GM21576 (cell line): ENCODE results near the gene TMEM187.

ENCODE experiments used
- ATAC-seq: cut with Tn5 transposase; IDR thresholded peaks from one replicate; pipeline ENCODE4 v1.9.1; 2021; ENCODE audit warnings: mild to moderate bottlenecking, moderate library complexity; ENCODE audit not compliant: unreplicated experiment

The TMEM187 gene

DNA sequence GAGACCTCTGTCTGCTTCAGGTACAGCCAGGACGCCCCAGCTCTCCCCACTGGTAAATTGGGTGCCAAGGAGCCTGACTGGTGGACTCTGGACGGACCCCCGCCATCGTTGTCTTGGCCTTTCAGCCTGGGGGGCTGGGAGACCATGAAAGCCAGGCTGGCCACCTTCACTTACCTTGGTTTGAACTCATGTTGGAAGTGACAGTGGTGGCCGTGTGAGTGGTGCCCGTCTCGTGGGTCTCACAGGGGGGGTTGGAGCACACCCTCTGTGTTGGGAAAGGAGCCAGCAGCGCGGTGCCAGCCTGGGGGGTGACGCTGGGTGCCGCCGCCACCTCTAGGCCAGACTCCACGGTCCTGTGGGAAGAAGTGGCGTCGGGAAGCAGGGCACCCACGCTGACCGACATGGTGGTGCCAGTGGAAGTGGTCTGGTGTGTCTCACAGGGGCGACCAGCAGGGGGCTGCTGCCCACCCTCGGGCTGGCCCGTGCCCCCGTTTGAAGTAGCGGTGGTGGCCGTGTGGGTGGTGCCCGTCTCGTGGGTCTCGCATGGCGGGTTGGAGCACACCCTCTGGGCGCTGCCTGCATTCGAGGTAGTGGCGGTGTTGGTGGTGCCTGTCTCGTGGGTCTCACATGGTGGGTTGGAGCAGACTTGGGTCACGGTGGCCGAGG, 18.5 kb upstream of the TMEM187 start:
- ATAC-seq = no peak

DNA sequence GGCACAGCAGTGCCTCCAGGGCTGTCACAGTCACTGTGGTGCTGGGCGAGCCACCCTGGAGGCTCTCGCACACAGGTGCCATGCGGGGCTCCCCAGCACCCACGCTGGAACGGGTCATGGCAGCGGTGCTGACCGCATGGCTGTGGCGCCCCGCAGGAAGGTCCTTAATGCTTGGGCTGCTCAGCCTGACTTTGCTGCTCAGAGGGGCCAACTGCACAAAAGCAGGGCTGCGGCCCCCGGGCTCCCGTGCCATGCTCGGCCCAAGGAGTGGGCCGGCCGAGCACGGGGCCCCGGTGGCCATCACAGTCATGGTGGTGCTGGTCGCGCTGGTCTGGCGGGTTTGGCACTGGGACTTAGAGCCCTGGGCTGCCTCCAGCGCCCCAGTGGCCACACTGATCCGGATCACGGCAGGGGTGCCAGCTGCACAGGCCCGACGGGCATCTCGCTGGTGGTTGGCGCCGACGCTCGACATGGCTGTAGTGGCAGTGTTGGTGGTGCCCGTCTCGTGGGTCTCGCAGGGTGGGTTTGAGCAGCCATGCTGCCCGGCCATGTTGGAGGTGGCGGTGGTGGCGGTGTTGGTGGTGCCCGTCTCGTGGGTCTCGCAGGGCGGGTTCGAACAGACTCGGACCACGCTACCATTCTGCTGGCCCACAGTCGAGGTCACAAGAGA, 17.9 kb upstream of the TMEM187 start:
- no peak for ATAC-seq

- no peak for ATAC-seq
These were observed 17.3 kb upstream of the TMEM187 start for GRCh38 chrX:153955228-153955732.

- ATAC-seq = no peak
These were observed 16.3 kb upstream of the TMEM187 start for GRCh38 chrX:153956044-153956907.

- ATAC-seq = no peak
These were observed 15.3 kb upstream of the TMEM187 start for GRCh38 chrX:153957224-153957623.

- ATAC-seq = no peak
These were observed 13.9 kb upstream of the TMEM187 start for GRCh38 chrX:153958605-153959004.

DNA sequence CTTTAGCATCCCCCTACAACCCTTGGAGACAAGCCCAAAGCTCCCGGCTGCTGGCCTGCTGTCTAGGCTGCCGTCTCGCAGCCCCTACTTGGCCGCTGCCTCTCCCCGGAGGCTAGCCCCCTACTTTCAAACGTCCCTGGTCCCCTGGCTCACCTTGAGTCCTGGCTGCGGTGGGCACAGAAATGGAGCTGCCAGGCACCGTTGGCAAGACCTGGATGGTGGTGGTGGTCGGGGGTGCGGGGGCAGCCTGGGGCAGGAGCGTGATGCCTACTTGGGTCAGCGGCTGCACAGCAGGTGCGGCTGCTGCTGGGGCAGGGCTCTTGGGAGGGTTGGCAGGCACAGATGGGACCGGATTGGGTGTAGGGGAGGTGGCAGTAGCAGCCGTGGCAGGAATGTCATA, 12.9 kb upstream of the TMEM187 start:
- ATAC-seq = no peak

GRCh38 chrX:153960077-153960476, 12.5 kb upstream of the TMEM187 start:
- ATAC-seq = no peak

DNA sequence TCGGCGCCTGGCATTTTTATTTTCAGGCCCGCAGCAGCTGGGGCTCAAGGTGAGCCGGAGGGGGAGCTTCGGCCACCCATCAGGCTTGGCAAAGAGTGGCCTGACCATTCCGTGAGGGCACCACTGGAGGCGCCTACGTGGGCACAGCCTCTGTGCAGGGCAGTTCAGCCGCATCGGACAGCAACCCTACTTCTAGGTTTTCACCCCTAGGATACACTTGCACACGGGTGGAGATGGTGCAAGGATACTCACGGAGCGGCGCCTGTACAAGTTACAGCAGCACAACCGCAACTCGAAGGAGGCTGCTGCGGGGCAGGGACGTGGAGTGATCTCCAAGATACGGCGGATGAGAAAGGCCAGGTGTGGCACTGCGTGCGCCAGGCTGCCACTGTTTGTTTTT, 11.8 kb upstream of the TMEM187 start:
- no peak for ATAC-seq

DNA sequence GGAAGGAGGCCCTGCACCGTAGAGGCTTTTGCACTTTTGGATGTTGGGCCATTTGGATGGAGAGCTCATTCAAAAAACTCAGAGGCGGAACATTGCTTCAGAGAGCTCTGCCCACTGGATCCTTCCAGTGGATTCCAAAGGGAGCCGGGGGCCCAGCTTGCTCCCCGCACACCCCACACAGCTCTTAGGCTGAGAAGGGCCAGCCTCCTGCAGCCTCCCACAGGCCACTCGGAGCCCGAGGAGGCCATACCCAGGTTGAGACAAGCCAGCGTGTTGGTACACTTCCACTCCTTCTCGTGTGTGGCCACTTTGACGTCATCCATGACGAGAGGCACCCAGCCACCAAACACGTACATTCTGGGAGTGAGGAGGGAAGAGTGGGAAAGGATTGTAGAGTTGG, 11.3 kb upstream of the TMEM187 start:
- no peak for ATAC-seq

DNA sequence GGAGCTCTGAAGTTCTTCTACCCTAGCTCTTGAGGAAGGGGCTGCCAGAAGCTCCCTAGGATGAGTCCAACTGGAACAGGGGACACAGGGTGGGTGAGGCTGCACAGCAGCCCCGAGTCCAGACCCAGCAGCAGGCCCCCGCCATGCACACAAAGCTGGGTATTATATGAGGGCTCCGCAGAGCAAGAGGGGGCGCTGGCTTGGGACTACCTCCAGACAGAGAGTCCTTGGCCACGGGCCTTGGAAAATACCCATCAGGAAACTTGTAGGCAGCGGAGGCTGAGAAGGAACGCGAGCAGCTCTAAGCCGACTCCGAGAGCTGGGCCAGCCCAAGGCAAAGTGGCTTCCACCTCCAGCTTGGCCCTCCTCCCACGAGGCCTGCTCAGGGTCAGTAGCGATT, 9.0 kb upstream of the TMEM187 start:
- no peak for ATAC-seq

DNA sequence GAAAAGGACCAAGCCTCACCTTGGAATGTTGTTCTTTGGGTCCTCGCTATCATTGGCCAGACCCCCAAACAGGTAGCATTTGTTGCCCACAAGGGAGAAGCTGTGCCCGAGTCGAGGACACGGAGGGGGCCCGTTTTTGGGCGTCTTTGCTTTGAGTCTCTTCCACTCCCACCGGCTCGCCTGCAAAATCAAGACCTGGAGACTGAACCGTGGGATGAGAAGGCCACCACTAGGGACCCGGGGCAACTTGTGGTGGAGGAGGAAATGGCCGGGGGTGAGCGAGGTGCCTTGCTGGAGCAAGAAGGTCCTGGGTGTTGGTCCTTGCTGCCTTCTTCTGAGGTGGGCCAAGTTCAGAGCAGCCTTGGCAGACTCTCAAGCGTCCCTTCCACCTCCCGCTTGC, 8.4 kb upstream of the TMEM187 start:
- ATAC-seq = no peak

GRCh38 chrX:153965406-153965805, 7.1 kb upstream of the TMEM187 start:
- no peak for ATAC-seq

DNA sequence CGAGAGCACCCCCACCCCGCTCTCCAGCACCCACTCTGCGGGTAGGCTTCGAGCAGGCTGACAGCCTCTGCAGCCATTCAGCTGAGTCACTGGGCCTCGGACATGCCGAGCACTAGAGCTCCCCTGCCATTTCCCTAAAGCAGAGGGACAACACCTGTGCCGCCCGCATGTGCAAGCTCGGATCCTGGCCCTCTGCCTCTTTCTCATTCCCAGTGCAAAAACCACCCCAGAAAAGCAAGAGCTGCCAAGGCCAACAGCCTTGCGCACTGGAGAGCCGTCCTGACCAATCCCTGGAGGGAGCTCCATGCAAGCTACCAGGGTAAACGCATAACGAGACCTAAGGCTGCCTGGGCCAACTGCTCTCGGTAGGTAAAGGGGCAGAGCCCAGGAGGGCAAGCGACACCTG, 6.3 kb upstream of the TMEM187 start:
- ATAC-seq = no peak

GRCh38 chrX:153966841-153967535, 5.6 kb upstream of the TMEM187 start:
- no peak for ATAC-seq

DNA sequence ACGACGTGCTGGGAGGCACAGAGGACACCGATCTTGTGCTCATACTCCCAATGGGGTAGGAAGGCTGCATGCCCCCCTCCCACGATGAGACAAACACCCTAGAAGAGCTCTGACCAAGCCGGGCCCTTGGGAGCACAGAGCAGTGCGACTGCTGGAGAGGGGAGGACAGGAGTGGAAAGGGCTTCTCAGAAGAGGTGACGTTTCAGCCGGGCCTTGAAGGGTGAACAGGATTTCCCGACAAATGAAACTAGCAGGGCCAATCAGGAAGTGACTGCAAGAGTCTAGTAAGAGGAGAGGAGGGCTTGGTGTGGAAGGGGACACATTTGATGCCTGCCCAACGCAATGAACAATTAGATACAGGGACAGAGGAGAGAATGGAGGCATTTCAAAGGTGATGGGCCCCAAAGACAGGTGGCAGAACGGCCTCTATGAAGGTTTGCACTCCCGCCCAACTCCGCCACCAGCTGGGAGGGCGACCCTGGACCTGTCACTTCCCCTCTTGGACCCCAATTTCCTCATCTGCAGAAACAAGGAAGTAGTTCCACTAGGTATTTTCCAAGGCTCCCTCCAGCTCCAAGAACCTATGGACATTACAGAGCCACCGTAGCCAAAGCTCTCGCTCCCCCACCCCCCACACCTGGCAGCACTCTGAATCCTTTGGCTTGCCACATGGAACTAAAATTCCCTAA, 4.9 kb upstream of the TMEM187 start:
- no peak for ATAC-seq

DNA sequence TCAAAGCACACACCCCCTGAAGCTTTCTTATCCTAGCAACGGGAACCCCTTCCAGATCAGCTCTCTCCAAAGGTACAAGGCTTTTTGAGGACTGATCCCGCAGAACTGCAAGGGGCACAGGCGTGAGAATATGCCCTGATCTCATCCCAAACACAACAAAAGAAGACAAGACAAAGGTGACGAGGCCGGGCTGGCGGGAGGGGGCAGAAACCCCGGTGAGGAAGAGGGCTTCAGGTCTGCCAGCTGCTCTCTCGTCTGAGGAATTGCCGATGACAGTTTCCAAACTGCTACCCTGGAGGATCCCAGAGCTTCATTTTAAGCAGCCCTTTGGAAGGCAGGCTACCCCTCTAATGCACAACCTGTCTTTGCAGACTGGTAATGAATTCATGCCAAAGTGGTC, 4.3 kb upstream of the TMEM187 start:
- ATAC-seq = no peak

GRCh38 chrX:153968754-153969124, 3.8 kb upstream of the TMEM187 start:
- ATAC-seq = no peak

DNA sequence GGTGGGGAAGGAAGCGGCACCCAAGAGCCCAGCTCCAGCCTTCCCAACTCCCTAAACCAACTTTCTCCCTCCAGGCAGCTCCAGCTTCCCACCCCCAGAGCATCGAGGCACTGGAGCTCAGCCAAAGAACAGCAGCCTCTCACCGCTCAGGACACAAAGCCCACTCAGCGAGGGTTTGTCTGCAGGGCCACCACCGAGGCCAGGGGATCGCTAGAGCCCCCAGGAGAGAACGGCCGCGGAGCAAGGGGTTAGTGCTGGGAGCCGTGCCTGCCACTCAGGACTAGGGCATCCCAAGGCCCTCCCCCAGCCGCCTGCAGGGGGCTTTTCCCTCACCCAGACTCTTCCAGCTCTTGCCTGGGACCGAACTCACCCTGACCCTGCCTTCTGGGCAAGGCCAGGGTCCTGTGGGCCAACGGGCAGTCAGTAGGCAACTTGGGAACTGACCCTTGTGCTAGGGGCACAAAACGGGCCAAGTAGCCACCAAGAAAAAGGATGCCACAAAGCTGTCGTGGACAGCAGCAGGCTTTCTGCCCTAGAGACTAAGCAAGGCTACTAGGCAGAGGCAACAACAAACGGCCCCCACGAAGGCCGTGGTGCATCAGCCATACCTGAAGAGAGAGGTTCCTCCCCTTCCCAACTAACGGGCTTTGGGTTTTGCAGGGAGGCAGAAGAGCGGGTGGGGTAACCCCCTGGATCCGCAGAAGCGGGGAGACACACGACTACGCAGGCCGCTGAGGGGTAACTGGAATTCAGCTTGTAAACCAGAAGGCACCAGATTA, 3.2 kb upstream of the TMEM187 start:
- no peak for ATAC-seq

- no peak for ATAC-seq
These were observed 2.6 kb upstream of the TMEM187 start for GRCh38 chrX:153969904-153970356.
